SK-N-SH (cell line): ENCODE measurements around the gene CAMK1. TPM values are rescaled to one million over a fixed set of nuclear protein-coding genes. Genes with fewer than 3 reads are reported as not detected.

Experiments used
- CTCF ChIA-PET: fragments of 300-600, 350-600 bp; formaldehyde crosslinking; extraction: SDS; loops from one replicate; lab custom pipeline; 2021; lab: Yijun Ruan, JAX
- POLR2A ChIA-PET: fragments of 350-600 bp; sonication (Branson Sonifier 250); formaldehyde crosslinking; extraction: SDS; loops from one replicate; lab custom pipeline; 2020; ENCODE audit warnings: antibody characterized with exemption, inconsistent platforms; lab: Yijun Ruan, JAX
- DNase-seq: peaks from one replicate; pipeline ENCODE4 v3.0.0; 2012
- H2AFZ ChIP-seq: fragments of 200-600 bp; sonication (generic); 2 replicates; pipeline ENCODE4 v1.8.1; 2016; ENCODE audit warnings: antibody characterized with exemption, mild to moderate bottlenecking, low read depth
- H3F3A ChIP-seq: fragments of 200-600 bp; sonication (generic); replicated peaks from 2 replicates; pipeline ENCODE3; 2016; ENCODE audit warnings: antibody characterized with exemption, mild to moderate bottlenecking; ENCODE audit not compliant: insufficient read depth
- H3K27ac ChIP-seq, 2 experiments: fragments of 200-500 bp in 1 of 2; fragments of 200-600 bp in 1 of 2; sonication (Bioruptor generic) in 1 of 2; sonication (generic), shearing (Covaris generic) in 1 of 2; 2 replicates each; pipeline versions ENCODE4 v1.5.1 to v1.6.1; 2014 to 2016; ENCODE audit warnings: low read depth in 2 of 2, inconsistent platforms in 1 of 2, low read length in 1 of 2, mild to moderate bottlenecking in 1 of 2, mixed read lengths in 1 of 2
- H3K27me3 ChIP-seq: fragments of 200-600 bp; sonication (generic), shearing (Covaris generic); 2 replicates; pipeline ENCODE4 v1.6.1; 2016; ENCODE audit warnings: mixed run types; ENCODE audit not compliant: insufficient read depth
- H3K36me3 ChIP-seq, 2 experiments: fragments of 200-500 bp in 1 of 2; fragments of 200-600 bp in 1 of 2; sonication (Bioruptor generic) in 1 of 2; sonication (generic) in 1 of 2; replicated peaks in 1 of 2; 2 replicates each; pipeline versions ENCODE3 to v1.5.1; 2014 to 2016; ENCODE audit warnings: low read length in 1 of 2, mild to moderate bottlenecking in 1 of 2; ENCODE audit not compliant: insufficient read depth in 2 of 2, control insufficient read depth in 1 of 2
- H3K4me1 ChIP-seq, 2 experiments: fragments of 200-500 bp in 1 of 2; fragments of 200-600 bp in 1 of 2; sonication (Bioruptor generic) in 1 of 2; sonication (generic), shearing (Covaris generic) in 1 of 2; 2 replicates each; pipeline versions ENCODE4 v1.5.1 to v1.6.1; 2014 to 2016; ENCODE audit warnings: low read depth in 1 of 2, low read length in 1 of 2, mixed run types in 1 of 2; ENCODE audit not compliant: insufficient read depth in 2 of 2, control insufficient read depth in 1 of 2
- H3K4me2 ChIP-seq: fragments of 200-600 bp; sonication (generic), shearing (Covaris generic); 2 replicates; pipeline ENCODE4 v1.6.1; 2017; ENCODE audit warnings: mixed run types
- H3K4me3 ChIP-seq, 2 experiments: fragments of 200-500 bp in 1 of 2; fragments of 200-600 bp in 1 of 2; sonication (Bioruptor generic) in 1 of 2; sonication (generic), shearing (Covaris generic) in 1 of 2; 2 replicates each; pipeline versions ENCODE4 v1.5.1 to v1.8.1; 2014 to 2016; ENCODE audit warnings: low read depth in 2 of 2, inconsistent platforms in 1 of 2, low read length in 1 of 2, mild to moderate bottlenecking in 1 of 2, mixed read lengths in 1 of 2, moderate library complexity in 1 of 2
- H3K79me2 ChIP-seq: fragments of 200-600 bp; sonication (generic); 2 replicates; pipeline ENCODE4 v1.8.1; 2017; ENCODE audit warnings: mild to moderate bottlenecking; ENCODE audit not compliant: insufficient read depth
- H3K9ac ChIP-seq: fragments of 200-600 bp; sonication (generic); 2 replicates; pipeline ENCODE4 v1.6.1; 2017; ENCODE audit warnings: mixed run types
- H3K9me2 ChIP-seq: fragments of 200-600 bp; sonication (generic); 2 replicates; pipeline ENCODE4 v1.6.1; 2017; ENCODE audit warnings: mixed run types
- H3K9me3 ChIP-seq: fragments of 200-600 bp; sonication (generic); 2 replicates; pipeline ENCODE4 v1.6.1; 2017; ENCODE audit warnings: mixed run types, mild to moderate bottlenecking, moderate library complexity
- H4K20me1 ChIP-seq: fragments of 200-600 bp; sonication (generic); 2 replicates; pipeline ENCODE4 v1.6.1; 2017; ENCODE audit warnings: mild to moderate bottlenecking, mixed run types; ENCODE audit not compliant: insufficient read depth
- CHD2 ChIP-seq: fragments of 150-350 bp; IDR thresholded peaks from 2 replicates; pipeline ENCODE4 v1.6.1; 2018; ENCODE audit warnings: low read length; ENCODE audit not compliant: partially characterized antibody
- ELF1 ChIP-seq: IDR thresholded peaks from 2 replicates; pipeline ENCODE4 v1.4.0; 2012
- FOXM1 ChIP-seq: IDR thresholded peaks from 2 replicates; pipeline ENCODE4 v1.4.0; 2012; ENCODE audit warnings: low read depth, mild to moderate bottlenecking
- GABPA ChIP-seq: IDR thresholded peaks from 2 replicates; pipeline ENCODE4 v1.4.0; 2012; ENCODE audit warnings: low read depth, mild to moderate bottlenecking
- GATA2 ChIP-seq: sonication (generic); formaldehyde crosslinking; IDR thresholded peaks from 2 replicates; pipeline ENCODE4 v1.5.0; 2020; ENCODE audit warnings: mild to moderate bottlenecking, missing genetic modification reagents
- JUND ChIP-seq: IDR thresholded peaks from 2 replicates; pipeline ENCODE4 v1.4.0; 2012
- RCOR1 ChIP-seq: fragments of 150-350 bp; IDR thresholded peaks from 2 replicates; pipeline ENCODE4 v1.6.1; 2017; ENCODE audit warnings: antibody characterized with exemption, low read length
- RXRA ChIP-seq: IDR thresholded peaks from 2 replicates; pipeline ENCODE4 v1.4.0; 2012; ENCODE audit warnings: low read depth, mild to moderate bottlenecking, borderline replicate concordance
- SMC3 ChIP-seq: IDR thresholded peaks from 2 replicates; pipeline ENCODE4 v1.6.1; 2012; ENCODE audit warnings: low read depth, low read length, improper control_type of control experiment
- TCF12 ChIP-seq: IDR thresholded peaks from 2 replicates; pipeline ENCODE4 v1.4.0; 2012
- USF1 ChIP-seq: IDR thresholded peaks from 2 replicates; pipeline ENCODE4 v1.4.0; 2012; ENCODE audit warnings: low read depth, borderline replicate concordance
- YY1 ChIP-seq: IDR thresholded peaks from 2 replicates; pipeline ENCODE4 v1.4.0; 2012; ENCODE audit warnings: low read depth, mild to moderate bottlenecking
- WGBS: methylation state at CpG from one replicate; pipeline ENCODE4 v1.1.6; 2017; ENCODE audit warnings: low lambda C conversion rate; 5-methylcytosine and 5-hydroxymethylcytosine counted together
- polyA plus RNA-seq, 3 experiments: library from polyadenylated mRNA; depleted of rRNA; stranded (reverse); fragments of >200 nt; gene quantifications; 2 replicates each; pipeline ENCODE4 v1.2.3, GENCODE V29; 2012
- TF ChIP-seq, protein P1 (sequence below): IDR thresholded peaks from 2 replicates; pipeline ENCODE4 v1.4.0; 2012; ENCODE audit warnings: low read depth, borderline replicate concordance
- TF ChIP-seq, protein P2 (sequence below): fragments of 200-600 bp; sonication (generic); IDR thresholded peaks from 2 replicates; pipeline ENCODE4 v1.6.1; 2017; ENCODE audit warnings: antibody characterized with exemption, mild to moderate bottlenecking, moderate library complexity

CAMK1 gene
- polyA plus RNA-seq, 1 of the 3 experiments (the other 2 are of a cell fraction), result 47.1 TPM

GRCh38 chr3:9715764-9716437 is 53.8 kb downstream of the CAMK1 start (continued):
- TF ChIP-seq, protein P1, sequence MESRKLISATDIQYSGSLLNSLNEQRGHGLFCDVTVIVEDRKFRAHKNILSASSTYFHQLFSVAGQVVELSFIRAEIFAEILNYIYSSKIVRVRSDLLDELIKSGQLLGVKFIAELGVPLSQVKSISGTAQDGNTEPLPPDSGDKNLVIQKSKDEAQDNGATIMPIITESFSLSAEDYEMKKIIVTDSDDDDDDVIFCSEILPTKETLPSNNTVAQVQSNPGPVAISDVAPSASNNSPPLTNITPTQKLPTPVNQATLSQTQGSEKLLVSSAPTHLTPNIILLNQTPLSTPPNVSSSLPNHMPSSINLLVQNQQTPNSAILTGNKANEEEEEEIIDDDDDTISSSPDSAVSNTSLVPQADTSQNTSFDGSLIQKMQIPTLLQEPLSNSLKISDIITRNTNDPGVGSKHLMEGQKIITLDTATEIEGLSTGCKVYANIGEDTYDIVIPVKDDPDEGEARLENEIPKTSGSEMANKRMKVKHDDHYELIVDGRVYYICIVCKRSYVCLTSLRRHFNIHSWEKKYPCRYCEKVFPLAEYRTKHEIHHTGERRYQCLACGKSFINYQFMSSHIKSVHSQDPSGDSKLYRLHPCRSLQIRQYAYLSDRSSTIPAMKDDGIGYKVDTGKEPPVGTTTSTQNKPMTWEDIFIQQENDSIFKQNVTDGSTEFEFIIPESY, result no peak
- peak; percentile 59 for TF ChIP-seq SMC3
- peak; percentile 86 for TF ChIP-seq USF1
- no peak for TF ChIP-seq RCOR1
- TF ChIP-seq, protein P2, sequence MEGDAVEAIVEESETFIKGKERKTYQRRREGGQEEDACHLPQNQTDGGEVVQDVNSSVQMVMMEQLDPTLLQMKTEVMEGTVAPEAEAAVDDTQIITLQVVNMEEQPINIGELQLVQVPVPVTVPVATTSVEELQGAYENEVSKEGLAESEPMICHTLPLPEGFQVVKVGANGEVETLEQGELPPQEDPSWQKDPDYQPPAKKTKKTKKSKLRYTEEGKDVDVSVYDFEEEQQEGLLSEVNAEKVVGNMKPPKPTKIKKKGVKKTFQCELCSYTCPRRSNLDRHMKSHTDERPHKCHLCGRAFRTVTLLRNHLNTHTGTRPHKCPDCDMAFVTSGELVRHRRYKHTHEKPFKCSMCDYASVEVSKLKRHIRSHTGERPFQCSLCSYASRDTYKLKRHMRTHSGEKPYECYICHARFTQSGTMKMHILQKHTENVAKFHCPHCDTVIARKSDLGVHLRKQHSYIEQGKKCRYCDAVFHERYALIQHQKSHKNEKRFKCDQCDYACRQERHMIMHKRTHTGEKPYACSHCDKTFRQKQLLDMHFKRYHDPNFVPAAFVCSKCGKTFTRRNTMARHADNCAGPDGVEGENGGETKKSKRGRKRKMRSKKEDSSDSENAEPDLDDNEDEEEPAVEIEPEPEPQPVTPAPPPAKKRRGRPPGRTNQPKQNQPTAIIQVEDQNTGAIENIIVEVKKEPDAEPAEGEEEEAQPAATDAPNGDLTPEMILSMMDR, result peak; percentile 98
- TF ChIP-seq RXRA, result no peak
- TF ChIP-seq FOXM1, result no peak
- peak; percentile 78 for TF ChIP-seq JUND
- no peak for TF ChIP-seq GABPA
- no peak for TF ChIP-seq YY1

DNA sequence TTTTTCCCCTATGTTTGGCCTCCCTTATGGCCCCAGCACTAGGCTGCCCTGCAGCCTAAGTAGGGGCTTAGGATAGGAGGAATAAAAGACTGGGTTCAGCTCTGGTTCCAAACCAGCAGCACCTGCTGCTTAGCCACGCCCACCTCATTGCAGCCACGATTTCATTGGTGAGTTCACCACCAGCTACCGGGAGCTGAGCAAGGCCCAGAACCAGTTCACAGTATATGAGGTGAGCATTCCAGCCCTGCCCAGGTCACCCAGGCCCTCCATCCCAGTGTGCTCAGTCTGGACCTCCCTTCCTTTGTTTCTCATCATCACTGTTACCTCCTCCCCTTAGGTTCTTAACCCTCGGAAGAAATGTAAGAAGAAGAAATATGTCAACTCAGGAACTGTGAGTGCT is 54.6 kb downstream of the CAMK1 start:
- Histone ChIP-seq H3F3A (peaks cover 8% of the 10 kb centered on the region), H3K9ac (no peak overlapping the region), H3K9me2 (no peaks in the 10 kb centered on the region), H3K79me2 (no peaks in the 10 kb centered on the region), H3K9me3 (no peaks in the 10 kb centered on the region), H3K4me2 (no peak overlapping the region), H2AFZ (0 out of 2 replicates have a peak overlapping the region, but pooled peaks have one; percentile 19), H3K27ac (peak overlapping the region in 1 of 2 experiments; percentile 31; a peak in 1 of 4 replicates), H3K4me1 (peaks cover 0 to 2% of the 10 kb centered on the region in 2 experiments; a peak in 1 of 4 replicates), H4K20me1 (no peaks in the 10 kb centered on the region), H3K27me3 (peaks cover 17% of the 10 kb centered on the region; the same call in 1 of the 2 replicates), H3K36me3 (no peaks in the 10 kb centered on the region)
- WGBS, result 24% methylated on average over 4 of the region's 4 CpGs
- DNase-seq, result no peak
- ChIA-PET POLR2A (no interaction called here), CTCF (interaction anchor here (1.8 kb wide), 1 partner anchor 13 kb away, joined by 5 read pairs; no protein-coding TSS in a partner anchor)
- no peak for TF ChIP-seq GATA2 (CRISPR knock-in tag)
- TF ChIP-seq YY1, result no peak
- no peak for TF ChIP-seq TCF12
- TF ChIP-seq, protein P1, result no peak
- TF ChIP-seq RXRA, result no peak
- no peak for TF ChIP-seq GABPA
- TF ChIP-seq ELF1, result no peak
- TF ChIP-seq CHD2, result no peak
- no peak for TF ChIP-seq FOXM1
- TF ChIP-seq, all 33 proteins: peak for 0
- H3K4me3 ChIP-seq, result no peak overlapping the region
